ENCODE measurements around the gene ASGR2. TPM values are rescaled to one million over a fixed set of nuclear protein-coding genes. Genes with fewer than 3 reads are reported as not detected.

ASGR2 gene
- total RNA-seq, 6 experiments from 2014 or later = not detected

DNA sequence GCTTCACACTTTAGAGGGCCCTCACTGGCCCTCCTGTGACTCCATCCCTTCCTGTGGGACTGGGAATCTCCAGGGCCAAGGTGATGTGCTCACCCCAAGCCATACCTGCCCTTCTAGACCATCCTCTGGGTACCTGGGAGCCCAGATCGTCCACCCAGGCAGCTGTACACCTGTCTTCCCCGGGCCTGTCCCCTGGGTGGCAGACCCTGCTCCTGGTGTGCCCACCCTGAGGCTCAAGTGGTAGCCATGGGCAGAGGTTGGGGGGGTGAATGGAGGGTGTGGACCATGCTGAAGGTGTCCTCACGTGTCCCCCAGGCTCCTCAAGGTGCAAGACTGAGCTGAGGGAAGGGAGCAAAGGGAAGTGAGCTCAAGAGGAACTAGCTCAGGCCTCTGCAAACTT lies 43.9 kb downstream of the ASGR2 start:
- Mint-ChIP-seq H3K9me3 (peaks cover 13% of the 10 kb centered on the region), H3K27me3 (ENCODE audit: insufficient read depth) (peaks cover 42% of the 10 kb centered on the region), H3K4me1 (ENCODE audit: low read depth) (no peaks in the 10 kb centered on the region), H3K27ac (no peak overlapping the region), H3K36me3 (ENCODE audit: low read depth) (peaks cover 12% of the 10 kb centered on the region), H3K4me3 (no peak overlapping the region)
- TF ChIP-seq, protein P1, sequence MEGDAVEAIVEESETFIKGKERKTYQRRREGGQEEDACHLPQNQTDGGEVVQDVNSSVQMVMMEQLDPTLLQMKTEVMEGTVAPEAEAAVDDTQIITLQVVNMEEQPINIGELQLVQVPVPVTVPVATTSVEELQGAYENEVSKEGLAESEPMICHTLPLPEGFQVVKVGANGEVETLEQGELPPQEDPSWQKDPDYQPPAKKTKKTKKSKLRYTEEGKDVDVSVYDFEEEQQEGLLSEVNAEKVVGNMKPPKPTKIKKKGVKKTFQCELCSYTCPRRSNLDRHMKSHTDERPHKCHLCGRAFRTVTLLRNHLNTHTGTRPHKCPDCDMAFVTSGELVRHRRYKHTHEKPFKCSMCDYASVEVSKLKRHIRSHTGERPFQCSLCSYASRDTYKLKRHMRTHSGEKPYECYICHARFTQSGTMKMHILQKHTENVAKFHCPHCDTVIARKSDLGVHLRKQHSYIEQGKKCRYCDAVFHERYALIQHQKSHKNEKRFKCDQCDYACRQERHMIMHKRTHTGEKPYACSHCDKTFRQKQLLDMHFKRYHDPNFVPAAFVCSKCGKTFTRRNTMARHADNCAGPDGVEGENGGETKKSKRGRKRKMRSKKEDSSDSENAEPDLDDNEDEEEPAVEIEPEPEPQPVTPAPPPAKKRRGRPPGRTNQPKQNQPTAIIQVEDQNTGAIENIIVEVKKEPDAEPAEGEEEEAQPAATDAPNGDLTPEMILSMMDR (IDR thresholded peaks at IDR 0.05) = no peak
- no peak for DNase-seq

GRCh38 chr17:7068268-7068667 lies 46.4 kb downstream of the ASGR2 start:
- peaks cover 46% of the 10 kb centered on the region for H3K27me3 Mint-ChIP-seq (ENCODE audit: insufficient read depth)
- H3K4me1 Mint-ChIP-seq (ENCODE audit: low read depth) = no peaks in the 10 kb centered on the region
- H3K4me3 Mint-ChIP-seq = no peak overlapping the region
- peaks cover 12% of the 10 kb centered on the region for H3K36me3 Mint-ChIP-seq (ENCODE audit: low read depth)
- H3K27ac Mint-ChIP-seq = no peak overlapping the region
- no peak for DNase-seq
- peaks cover 13% of the 10 kb centered on the region for H3K9me3 Mint-ChIP-seq
- TF ChIP-seq, protein P1 (IDR thresholded peaks at IDR 0.05) = no peak

DNA sequence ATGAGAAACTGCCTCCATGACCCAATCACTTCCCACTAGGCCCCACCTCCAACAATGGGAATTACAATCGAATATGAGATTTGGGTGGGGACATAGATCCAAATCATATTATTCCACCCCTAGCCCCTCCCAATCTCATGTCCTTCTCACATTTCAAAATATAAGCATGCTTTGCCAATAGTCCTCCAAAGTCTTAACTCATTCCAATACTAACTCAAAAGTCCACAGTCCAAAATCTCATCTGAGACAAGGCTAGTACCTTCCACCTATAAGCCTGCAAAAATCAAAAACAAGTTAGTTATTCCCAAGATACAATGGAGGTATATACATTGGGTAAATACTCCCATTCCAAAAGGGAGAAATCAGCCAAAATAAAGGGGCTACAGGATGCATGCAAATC lies 47.4 kb downstream of the ASGR2 start:
- Mint-ChIP-seq H3K27me3 (ENCODE audit: insufficient read depth) (peaks cover 45% of the 10 kb centered on the region), H3K4me3 (no peak overlapping the region), H3K36me3 (ENCODE audit: low read depth) (peaks cover 12% of the 10 kb centered on the region), H3K9me3 (peaks cover 13% of the 10 kb centered on the region), H3K27ac (no peak overlapping the region), H3K4me1 (ENCODE audit: low read depth) (no peaks in the 10 kb centered on the region)
- TF ChIP-seq, protein P1 (IDR thresholded peaks at IDR 0.05) = no peak
- DNase-seq = no peak

DNA sequence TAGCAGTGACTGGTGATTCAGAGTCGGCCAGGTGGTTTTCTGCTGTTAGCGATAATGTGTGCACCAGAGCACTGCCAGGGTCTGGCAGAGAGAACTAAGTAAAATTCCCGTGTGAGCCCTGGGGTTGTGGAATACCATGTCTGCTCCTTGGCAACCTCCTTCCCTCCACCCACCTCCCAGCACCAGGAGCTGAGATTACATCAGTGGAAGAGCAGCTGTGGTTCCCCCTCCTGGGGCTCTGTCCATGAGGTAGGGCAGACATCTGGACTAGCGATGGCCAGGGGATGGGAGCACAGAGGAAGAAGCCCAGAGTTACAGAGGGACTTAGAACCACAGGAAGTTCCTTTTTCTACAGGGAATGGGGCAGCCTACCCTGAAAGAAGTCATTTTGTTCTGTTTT lies 50.4 kb downstream of the ASGR2 start:
- peaks cover 11% of the 10 kb centered on the region for H3K4me1 Mint-ChIP-seq (ENCODE audit: low read depth)

DNA sequence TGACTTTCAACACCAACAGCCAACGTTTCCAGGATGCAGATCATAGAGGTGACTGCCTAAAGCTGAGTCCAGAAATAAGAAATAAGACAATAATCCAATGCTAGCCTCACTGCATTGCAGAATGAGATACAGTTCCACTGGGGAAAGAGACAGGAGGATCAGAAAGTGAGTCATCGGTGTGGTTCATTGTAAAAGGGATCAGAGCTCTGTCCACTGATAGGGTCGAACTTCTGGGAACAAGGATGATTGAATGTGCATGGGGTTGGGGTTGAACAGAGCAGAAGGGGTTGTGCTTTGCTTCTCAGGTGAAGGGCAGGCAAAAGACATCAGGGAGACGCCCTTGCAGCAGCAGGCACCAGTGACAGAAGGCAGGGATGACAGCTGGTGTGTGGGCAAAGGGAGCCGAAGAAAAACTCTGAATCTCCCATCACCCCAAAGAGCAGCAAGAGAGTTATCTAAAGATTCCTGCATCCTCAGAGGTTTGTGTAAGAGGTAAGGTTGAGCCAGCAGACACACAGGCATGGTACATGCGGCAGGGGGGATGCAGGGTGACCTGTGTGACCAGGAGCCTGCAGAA lies 51.0 kb downstream of the ASGR2 start:
- TF ChIP-seq, protein P1 (IDR thresholded peaks at IDR 0.05) = no peak
- Mint-ChIP-seq H3K36me3 (ENCODE audit: low read depth) (peaks cover 8% of the 10 kb centered on the region), H3K4me3 (no peak overlapping the region), H3K4me1 (ENCODE audit: low read depth) (peaks cover 18% of the 10 kb centered on the region), H3K27ac (no peak overlapping the region), H3K9me3 (peaks cover 10% of the 10 kb centered on the region), H3K27me3 (ENCODE audit: insufficient read depth) (peaks cover 29% of the 10 kb centered on the region)
- no peak for DNase-seq

More for the DNA sequence above, 50.4 kb downstream of the ASGR2 start:
- Mint-ChIP-seq H3K27me3 (ENCODE audit: insufficient read depth) (peaks cover 30% of the 10 kb centered on the region), H3K36me3 (ENCODE audit: low read depth) (peaks cover 12% of the 10 kb centered on the region), H3K27ac (no peak overlapping the region), H3K4me3 (no peak overlapping the region), H3K9me3 (peaks cover 13% of the 10 kb centered on the region)
- no peak for DNase-seq
- TF ChIP-seq, protein P1 (IDR thresholded peaks at IDR 0.05) = no peak
